HG03097 (cell line): Measurements from ENCODE around the gene SACS.
"Not testable (repeated sequence)": the region's sequence is repeated elsewhere in the genome, so short reads cannot be mapped to it uniquely, and the experiment has no call there.

Experiments
- ATAC-seq: cut with Tn5 transposase; IDR thresholded peaks from one replicate; pipeline ENCODE4 v1.9.1; 2021; ENCODE audit not compliant: unreplicated experiment, low FRiP score

SACS gene

GRCh38 chr13:23418776-23419683, 14.5 kb downstream of the SACS start:
- ATAC-seq, result no peak

DNA sequence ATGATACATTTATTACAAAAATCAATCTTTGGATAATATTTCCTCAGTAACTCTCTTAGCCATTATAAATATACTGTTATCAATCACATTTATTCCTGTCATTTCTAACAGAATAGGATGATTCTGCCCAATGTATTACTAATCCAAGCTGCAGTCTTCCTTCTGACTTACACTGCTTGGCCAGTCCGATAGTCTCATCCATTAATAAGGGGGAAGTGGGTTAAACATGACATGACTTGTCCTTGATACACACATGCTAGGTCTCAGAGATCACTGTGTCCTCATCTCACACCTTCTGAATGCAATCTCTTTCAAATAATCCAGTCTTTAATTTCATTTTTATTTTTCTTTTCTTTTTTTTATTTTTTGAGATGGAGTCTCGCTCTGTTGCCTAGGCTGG, 18.8 kb downstream of the SACS start:
- ATAC-seq, result no peak

- ATAC-seq, result no peak
Observed at GRCh38 chr13:23411706-23412105, 21.8 kb downstream of the SACS start.

- ATAC-seq, result no peak
Observed at GRCh38 chr13:23411220-23411619, 22.3 kb downstream of the SACS start.

GRCh38 chr13:23408026-23408425, 25.5 kb downstream of the SACS start:
- no peak for ATAC-seq

DNA sequence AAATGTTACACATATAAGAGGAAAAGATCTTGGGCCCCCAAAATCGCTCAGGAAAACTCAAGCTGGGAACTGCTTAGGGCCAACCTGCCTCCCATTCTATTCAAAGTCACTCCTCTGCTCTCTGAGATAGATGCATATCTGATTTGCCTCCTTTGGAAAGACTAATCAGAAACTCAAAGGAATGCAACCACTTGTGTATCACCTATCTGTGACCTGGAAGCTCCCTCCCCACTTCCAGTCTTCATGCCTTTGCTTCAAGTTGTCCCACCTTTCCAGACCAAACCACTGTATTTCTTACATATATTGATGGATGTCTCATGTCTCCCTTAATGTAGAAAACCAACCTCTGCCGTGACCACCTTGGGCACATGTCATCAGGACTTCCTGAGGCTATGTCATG, 32.3 kb downstream of the SACS start:
- not testable (repeated sequence) for ATAC-seq

GRCh38 chr13:23399347-23399746, 34.2 kb downstream of the SACS start:
- ATAC-seq, result no peak

GRCh38 chr13:23394821-23395220, 38.7 kb downstream of the SACS start:
- no peak for ATAC-seq

GRCh38 chr13:23392925-23393645, 40.4 kb downstream of the SACS start:
- ATAC-seq, result no peak

DNA sequence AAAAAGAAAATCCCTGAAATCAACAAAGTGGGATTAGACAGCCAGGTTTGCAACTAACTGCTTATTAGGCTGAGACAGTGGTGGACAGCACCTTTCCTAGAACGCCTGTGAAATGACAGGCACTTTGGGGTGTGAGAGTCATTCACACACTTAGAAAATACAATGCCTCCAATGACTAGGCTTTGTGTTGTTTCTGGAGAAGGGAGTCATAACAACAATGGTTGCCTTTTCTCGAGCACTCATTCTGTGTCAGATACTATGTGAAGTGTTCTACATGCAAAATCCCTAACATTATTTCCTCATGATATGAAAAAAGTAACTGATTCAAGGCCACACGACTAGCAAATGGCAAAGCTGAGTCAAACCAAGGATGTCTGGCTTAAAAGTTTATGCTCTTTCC, 41.2 kb downstream of the SACS start:
- no peak for ATAC-seq

GRCh38 chr13:23391752-23392151, 41.8 kb downstream of the SACS start:
- no peak for ATAC-seq

DNA sequence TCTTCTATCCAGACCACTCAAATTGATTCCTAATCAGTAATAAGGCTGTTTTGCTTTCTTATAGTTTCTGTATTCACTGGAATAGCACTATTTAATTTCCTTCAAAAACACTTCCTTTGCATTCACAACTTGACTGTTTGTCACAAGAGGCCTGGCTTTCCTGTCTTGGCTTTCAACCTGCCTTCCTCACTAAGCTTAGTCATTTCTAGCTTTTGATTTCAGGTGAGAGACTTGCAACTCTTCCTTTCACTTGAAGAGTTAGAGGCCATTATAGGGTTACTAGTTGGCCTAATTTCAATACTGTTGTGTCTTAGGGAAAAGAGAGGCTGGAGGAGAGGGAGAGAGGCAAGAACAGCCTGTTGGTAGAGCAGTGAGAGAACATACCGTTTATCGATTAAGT, 47.0 kb downstream of the SACS start:
- peak; percentile 30 for ATAC-seq

DNA sequence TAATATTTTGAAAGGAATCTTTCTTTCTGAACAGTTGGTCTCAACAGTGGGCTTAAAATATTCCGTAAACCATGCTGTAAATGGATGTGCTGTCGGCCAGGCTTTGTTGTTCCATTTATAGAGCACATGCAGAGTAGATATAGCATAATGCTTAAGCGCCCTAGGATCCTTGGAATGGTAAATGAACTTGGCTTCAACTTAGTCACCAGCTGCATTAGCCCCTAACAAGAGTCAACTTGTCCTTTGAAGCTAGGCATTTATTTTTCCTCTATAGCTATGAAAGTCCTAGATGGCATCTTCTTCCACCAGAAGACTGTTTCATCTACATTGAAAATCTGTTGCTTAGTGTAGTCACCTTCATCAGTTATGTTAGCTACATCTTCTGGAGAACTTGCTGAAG, 47.6 kb downstream of the SACS start:
- ATAC-seq, result no peak

- peak; percentile 87 for ATAC-seq
Observed at GRCh38 chr13:23384111-23384510, 49.4 kb downstream of the SACS start.

DNA sequence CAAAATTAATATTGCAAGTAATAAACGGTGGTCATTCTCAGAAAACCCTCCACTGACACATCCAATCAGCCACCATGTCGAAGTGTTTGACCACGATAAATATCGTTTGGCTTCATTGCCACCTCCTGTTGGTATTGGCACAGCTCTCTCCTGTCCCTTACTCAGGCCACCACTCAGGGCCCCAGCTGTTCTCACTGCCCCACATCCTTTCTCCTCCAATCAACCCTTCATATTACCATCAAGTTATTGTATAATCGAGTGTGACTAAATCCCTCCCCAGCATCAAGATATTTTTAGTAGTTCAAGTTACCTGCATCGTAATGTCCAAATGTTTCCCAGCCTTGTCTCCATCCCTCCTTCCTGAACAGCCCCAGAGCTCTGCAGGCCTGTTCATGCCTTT, 50.4 kb downstream of the SACS start:
- no peak for ATAC-seq

DNA sequence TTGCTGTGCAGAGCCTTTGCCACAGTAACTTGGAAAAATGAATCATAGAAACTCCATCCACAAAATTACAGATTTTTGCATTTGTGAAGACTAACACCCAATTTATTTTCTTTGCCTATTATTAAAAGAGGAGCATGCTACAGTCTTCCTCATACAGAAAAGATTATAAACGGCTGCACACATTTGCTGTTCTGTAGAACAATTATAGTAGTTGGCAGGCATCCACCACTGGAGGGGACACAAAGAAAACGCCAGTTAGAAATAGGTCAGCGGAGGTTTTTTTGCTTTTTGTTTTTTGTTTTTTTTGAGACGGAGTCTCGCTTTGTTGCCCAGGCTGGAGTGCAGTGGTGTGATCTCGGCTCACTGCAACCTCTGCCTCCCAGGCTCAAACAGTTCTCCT, 51.6 kb downstream of the SACS start:
- ATAC-seq, result no peak

DNA sequence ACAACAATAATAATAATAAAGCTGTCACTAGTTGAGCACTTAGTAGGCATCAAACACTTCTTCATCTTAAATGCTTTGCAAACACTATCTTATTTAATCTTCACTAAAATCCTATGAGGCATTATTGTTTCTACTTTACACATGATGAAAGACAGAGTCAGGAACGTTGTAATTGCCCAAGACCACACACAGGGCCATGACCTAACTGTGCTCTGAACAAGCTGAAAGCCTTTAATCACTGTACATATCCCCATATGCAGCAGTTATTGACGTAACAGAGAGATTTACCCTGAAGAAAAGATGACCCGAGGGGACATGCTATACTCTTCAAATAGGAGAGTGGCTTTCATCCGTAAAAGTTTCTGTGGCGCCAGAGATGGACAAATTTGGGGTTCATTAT, 53.0 kb downstream of the SACS start:
- no peak for ATAC-seq

DNA sequence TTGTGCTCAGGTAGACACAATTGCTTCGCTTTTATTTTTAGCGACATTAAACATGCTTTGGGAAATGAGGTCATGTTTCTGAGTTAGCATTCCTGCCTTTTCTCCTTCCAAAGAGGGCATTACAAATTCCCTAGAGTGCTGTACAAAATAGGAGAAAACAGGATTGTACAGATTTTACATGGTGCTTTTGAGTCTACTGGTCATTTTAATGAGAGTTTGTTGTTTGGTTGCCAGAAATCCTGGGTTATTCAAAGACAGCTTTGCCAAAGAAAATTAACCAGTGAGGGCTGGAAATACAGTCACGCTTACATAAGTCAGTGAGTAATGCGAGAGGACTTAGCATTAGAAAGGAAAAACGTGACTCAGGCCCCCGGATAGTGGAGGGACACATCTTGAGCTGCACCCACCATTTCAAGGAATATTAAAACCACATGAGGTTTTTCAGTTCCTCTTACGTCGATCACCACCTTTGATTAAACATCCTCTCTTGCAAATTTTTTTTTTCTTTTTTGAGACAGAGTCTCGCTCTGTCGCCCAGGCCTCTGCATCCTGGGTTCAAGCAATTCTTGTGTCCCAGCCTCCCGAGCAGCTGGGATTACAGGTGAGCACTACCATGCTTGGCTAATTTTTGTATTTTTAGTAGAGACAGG, 55.4 kb downstream of the SACS start:
- no peak for ATAC-seq

DNA sequence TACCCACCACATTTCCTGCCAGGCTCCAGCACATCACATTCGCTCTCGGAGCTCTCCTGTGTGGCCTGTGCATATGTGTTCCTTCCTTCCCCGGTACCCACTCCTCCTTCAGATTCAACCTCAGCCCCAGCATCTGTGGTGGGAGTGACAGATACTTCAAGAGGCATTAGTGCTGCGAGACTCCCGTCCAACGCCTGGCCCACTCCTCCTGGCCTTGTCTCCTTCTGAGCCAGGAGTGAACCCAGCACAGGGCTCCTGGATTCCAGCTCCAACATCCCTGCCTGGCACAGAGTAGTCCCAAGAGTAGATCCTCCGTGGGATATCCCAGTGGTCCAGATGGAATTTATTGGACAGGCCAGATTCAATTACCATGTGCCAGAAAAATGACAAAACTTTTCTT, 55.9 kb downstream of the SACS start:
- ATAC-seq, result no peak

GRCh38 chr13:23375001-23375971, 58.2 kb downstream of the SACS start:
- ATAC-seq, result peak; percentile 85
